B cell (primary cell): ENCODE results near the gene KRT84.

Experiments used
- EZH2 ChIP-seq: IDR thresholded peaks from 2 replicates; pipeline ENCODE4 v1.6.1; 2012; ENCODE audit warnings: borderline replicate concordance, low read depth, mild to moderate bottlenecking, moderate library complexity, low read length; ENCODE audit not compliant: insufficient read depth, poor library complexity, severe bottlenecking
- TF ChIP-seq, protein P1 (sequence below): fragments of 200-600 bp; IDR thresholded peaks from one replicate; pipeline ENCODE4 v1.8.0; 2022; ENCODE audit warnings: antibody characterized with exemption, mild to moderate bottlenecking

- TF ChIP-seq, protein P1, sequence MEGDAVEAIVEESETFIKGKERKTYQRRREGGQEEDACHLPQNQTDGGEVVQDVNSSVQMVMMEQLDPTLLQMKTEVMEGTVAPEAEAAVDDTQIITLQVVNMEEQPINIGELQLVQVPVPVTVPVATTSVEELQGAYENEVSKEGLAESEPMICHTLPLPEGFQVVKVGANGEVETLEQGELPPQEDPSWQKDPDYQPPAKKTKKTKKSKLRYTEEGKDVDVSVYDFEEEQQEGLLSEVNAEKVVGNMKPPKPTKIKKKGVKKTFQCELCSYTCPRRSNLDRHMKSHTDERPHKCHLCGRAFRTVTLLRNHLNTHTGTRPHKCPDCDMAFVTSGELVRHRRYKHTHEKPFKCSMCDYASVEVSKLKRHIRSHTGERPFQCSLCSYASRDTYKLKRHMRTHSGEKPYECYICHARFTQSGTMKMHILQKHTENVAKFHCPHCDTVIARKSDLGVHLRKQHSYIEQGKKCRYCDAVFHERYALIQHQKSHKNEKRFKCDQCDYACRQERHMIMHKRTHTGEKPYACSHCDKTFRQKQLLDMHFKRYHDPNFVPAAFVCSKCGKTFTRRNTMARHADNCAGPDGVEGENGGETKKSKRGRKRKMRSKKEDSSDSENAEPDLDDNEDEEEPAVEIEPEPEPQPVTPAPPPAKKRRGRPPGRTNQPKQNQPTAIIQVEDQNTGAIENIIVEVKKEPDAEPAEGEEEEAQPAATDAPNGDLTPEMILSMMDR = no peak
- no peak for TF ChIP-seq EZH2
These were observed 38.9 kb downstream of the KRT84 start for GRCh38 chr12:52346593-52346992.
